Measurements from ENCODE around the gene CIROP. TPM values are rescaled to one million over a fixed set of nuclear protein-coding genes. Genes with fewer than 3 reads are reported as not detected.

CIROP gene
- total and polyA plus RNA-seq, 4 donors: not detected

- no peaks in the 10 kb centered on the region for H3K27me3 ChIP-seq (ENCODE audit: control insufficient read depth in 4 of 4, insufficient read depth in 4 of 4, low read length in 3 of 4)
- no peak overlapping the region for H3K27ac ChIP-seq (ENCODE audit: low read depth in 1 of 2, low read length in 2 of 2)
- no peak for TF ChIP-seq RAD21 (IDR thresholded peaks at IDR 0.05)
- TF ChIP-seq TAF1 (conservative IDR thresholded peaks at IDR 0.05): no peak
- TF ChIP-seq JUND (IDR thresholded peaks at IDR 0.05): no peak
- no peak for TF ChIP-seq YY1 (IDR thresholded peaks at IDR 0.05)
- TF ChIP-seq SP1 (IDR thresholded peaks at IDR 0.05): no peak
- TF ChIP-seq MAX (IDR thresholded peaks at IDR 0.05): no peak
- no peak for TF ChIP-seq NR2F2 (IDR thresholded peaks at IDR 0.05)
- TF ChIP-seq CTCF (IDR thresholded peaks at IDR 0.05; ENCODE audit: low read depth, low read length, missing input control): no peak
- TF ChIP-seq EGR1 (IDR thresholded peaks at IDR 0.05; ENCODE audit: low read depth in 2 of 2): no peak
- no peak for TF ChIP-seq HNF4G (IDR thresholded peaks at IDR 0.05)
- no peak for TF ChIP-seq GABPA (IDR thresholded peaks at IDR 0.05 in 1 of 2, conservative IDR thresholded peaks at IDR 0.05 in 1 of 2)
- TF ChIP-seq REST (IDR thresholded peaks at IDR 0.05): no peak
- no peak for TF ChIP-seq FOXA1 (IDR thresholded peaks at IDR 0.05)
- no peak for TF ChIP-seq ZBTB33 (IDR thresholded peaks at IDR 0.05)
- no peak for TF ChIP-seq FOXA2 (IDR thresholded peaks at IDR 0.05)
- TF ChIP-seq ATF3 (IDR thresholded peaks at IDR 0.05): no peak
- no peak for TF ChIP-seq RXRA (IDR thresholded peaks at IDR 0.05)
- H3K4me1 ChIP-seq (ENCODE audit: control insufficient read depth in 4 of 4, insufficient read depth in 4 of 4, low read length in 3 of 4): no peaks in the 10 kb centered on the region
- H3K4me3 ChIP-seq (ENCODE audit: low read depth in 1 of 3, low read length in 3 of 3): no peak overlapping the region
- no peak for DNase-seq (ENCODE audit: low spot score)
- 80% methylated on average over 1 of the region's 1 CpG for WGBS
- H3K9me3 ChIP-seq (ENCODE audit: control insufficient read depth in 4 of 4, low read length in 3 of 4): no peaks in the 10 kb centered on the region
- H3K36me3 ChIP-seq (ENCODE audit: control insufficient read depth in 4 of 4, insufficient read depth in 3 of 4, low read depth in 1 of 4, low read length in 3 of 4): no peaks in the 10 kb centered on the region
- no peak overlapping the region for H3K9ac ChIP-seq (ENCODE audit: low read depth in 1 of 2, low read length in 2 of 2)
Observed at GRCh38 chr14:23143911-23144310, 39.1 kb upstream of the CIROP start.

- peaks cover 0 to 2% (median 1%) of the 10 kb centered on the region in 4 donors for H3K36me3 ChIP-seq (ENCODE audit: control insufficient read depth in 4 of 4, insufficient read depth in 3 of 4, low read depth in 1 of 4, low read length in 3 of 4)
- H3K9ac ChIP-seq (ENCODE audit: low read depth in 1 of 2, low read length in 2 of 2): no peak overlapping the region
- DNase-seq (ENCODE audit: low spot score): no peak
- WGBS: 85% methylated on average over 4 of the region's 4 CpGs
- H3K4me3 ChIP-seq (ENCODE audit: low read depth in 1 of 3, low read length in 3 of 3): no peak overlapping the region
- no peaks in the 10 kb centered on the region for H3K27me3 ChIP-seq (ENCODE audit: control insufficient read depth in 4 of 4, insufficient read depth in 4 of 4, low read length in 3 of 4)
- no peaks in the 10 kb centered on the region for H3K9me3 ChIP-seq (ENCODE audit: control insufficient read depth in 4 of 4, low read length in 3 of 4)
- no peaks in the 10 kb centered on the region for H3K4me1 ChIP-seq (ENCODE audit: control insufficient read depth in 4 of 4, insufficient read depth in 4 of 4, low read length in 3 of 4)
- H3K27ac ChIP-seq (ENCODE audit: low read depth in 1 of 2, low read length in 2 of 2): no peak overlapping the region
- TF ChIP-seq YY1 (IDR thresholded peaks at IDR 0.05): no peak
- TF ChIP-seq RXRA (IDR thresholded peaks at IDR 0.05): no peak
- no peak for TF ChIP-seq FOXA1 (IDR thresholded peaks at IDR 0.05)
- no peak for TF ChIP-seq ATF3 (IDR thresholded peaks at IDR 0.05)
- TF ChIP-seq CTCF (IDR thresholded peaks at IDR 0.05; ENCODE audit: low read depth, low read length, missing input control): no peak
- no peak for TF ChIP-seq TAF1 (conservative IDR thresholded peaks at IDR 0.05)
- no peak for TF ChIP-seq SP1 (IDR thresholded peaks at IDR 0.05)
- no peak for TF ChIP-seq MAX (IDR thresholded peaks at IDR 0.05)
- TF ChIP-seq ZBTB33 (IDR thresholded peaks at IDR 0.05): no peak
- TF ChIP-seq FOXA2 (IDR thresholded peaks at IDR 0.05): no peak
- no peak for TF ChIP-seq EGR1 (IDR thresholded peaks at IDR 0.05; ENCODE audit: low read depth in 2 of 2)
Observed at GRCh38 chr14:23142826-23143225, 38.0 kb upstream of the CIROP start.
